ENCODE results near the gene CHRNE. TPM values are rescaled to one million over a fixed set of nuclear protein-coding genes. Genes with fewer than 3 reads are reported as not detected.
"Not testable (repeated sequence)": the region's sequence is repeated elsewhere in the genome, so short reads cannot be mapped to it uniquely, and the experiment has no call there.

CHRNE gene
- total RNA-seq, 2 experiments from 2014 or later = 0.25 to 0.42 TPM

- H3K27ac Mint-ChIP-seq = no peak overlapping the region
- CTCF ChIA-PET = interaction anchor here (0.9 kb wide), 1 partner anchor 17 kb away, joined by 4 read pairs; no protein-coding TSS in a partner anchor
- H3K36me3 Mint-ChIP-seq (ENCODE audit: low read depth) = peaks cover 23% of the 10 kb centered on the region
- POLR2A ChIA-PET = no interaction called here
- H3K4me3 Mint-ChIP-seq = no peak overlapping the region
- DNase-seq = no peak
- no peaks in the 10 kb centered on the region for H3K27me3 Mint-ChIP-seq
- H3K9me3 Mint-ChIP-seq = no peaks in the 10 kb centered on the region
- peaks cover 3% of the 10 kb centered on the region for H3K4me1 Mint-ChIP-seq
Measured at GRCh38 chr17:4891411-4892410, 11.2 kb downstream of the CHRNE start.

- CTCF ChIA-PET = no interaction called here
- H3K36me3 Mint-ChIP-seq (ENCODE audit: low read depth) = peaks cover 37% of the 10 kb centered on the region
- no peak for DNase-seq
Measured at GRCh38 chr17:4887581-4887980, 15.3 kb downstream of the CHRNE start.

GRCh38 chr17:4886830-4887229 lies 16.1 kb downstream of the CHRNE start:
- Mint-ChIP-seq H3K36me3 (ENCODE audit: low read depth) (peaks cover 40% of the 10 kb centered on the region), H3K27ac (peak overlapping the region; percentile 62), H3K27me3 (no peaks in the 10 kb centered on the region), H3K9me3 (no peaks in the 10 kb centered on the region), H3K4me1 (peaks cover 3% of the 10 kb centered on the region), H3K4me3 (no peak overlapping the region)
- CTCF ChIA-PET = interaction anchor here (1.3 kb wide), 1 partner anchor 22 kb away, joined by 5 read pairs; no protein-coding TSS in a partner anchor
- no peak for DNase-seq
- POLR2A ChIA-PET = no interaction called here

More at GRCh38 chr17:4887581-4887980, 15.3 kb downstream of the CHRNE start:
- Mint-ChIP-seq H3K27me3 (no peaks in the 10 kb centered on the region), H3K4me3 (no peak overlapping the region), H3K27ac (no peak overlapping the region), H3K4me1 (peaks cover 3% of the 10 kb centered on the region), H3K9me3 (no peaks in the 10 kb centered on the region)
- POLR2A ChIA-PET = no interaction called here

GRCh38 chr17:4884489-4884888 lies 18.4 kb downstream of the CHRNE start:
- Mint-ChIP-seq H3K27ac (no peak overlapping the region), H3K9me3 (no peaks in the 10 kb centered on the region), H3K36me3 (ENCODE audit: low read depth) (peaks cover 38% of the 10 kb centered on the region), H3K4me3 (no peak overlapping the region), H3K27me3 (no peaks in the 10 kb centered on the region), H3K4me1 (peaks cover 5% of the 10 kb centered on the region)
- DNase-seq = no peak
- POLR2A ChIA-PET = no interaction called here
- CTCF ChIA-PET = interaction anchor here (0.6 to 1.1 kb wide), 2 partner anchors 13 to 95 kb away, joined by 3 read pairs; no protein-coding TSS in a partner anchor

- DNase-seq = peak; percentile 75
- H3K4me3 Mint-ChIP-seq = no peak overlapping the region
- no peaks in the 10 kb centered on the region for H3K9me3 Mint-ChIP-seq
- H3K4me1 Mint-ChIP-seq = peaks cover 2% of the 10 kb centered on the region
- H3K27me3 Mint-ChIP-seq = no peaks in the 10 kb centered on the region
- ChIA-PET POLR2A (no interaction called here), CTCF (interaction anchor here (0.7 to 1.9 kb wide), 5 partner anchors 21 to 198 kb away, joined by 3 to 4 read pairs (median 3); no protein-coding TSS in a partner anchor)
- peaks cover 33% of the 10 kb centered on the region for H3K36me3 Mint-ChIP-seq (ENCODE audit: low read depth)
- H3K27ac Mint-ChIP-seq = no peak overlapping the region
Measured at GRCh38 chr17:4881761-4882555, 20.9 kb downstream of the CHRNE start.

- ChIA-PET POLR2A (no interaction called here), CTCF (interaction anchor here (0.7 to 1.9 kb wide), 5 partner anchors 20 to 199 kb away, joined by 3 to 4 read pairs (median 3); no protein-coding TSS in a partner anchor)
- no peak for DNase-seq
- Mint-ChIP-seq H3K36me3 (ENCODE audit: low read depth) (peaks cover 25% of the 10 kb centered on the region), H3K27me3 (no peaks in the 10 kb centered on the region), H3K9me3 (no peaks in the 10 kb centered on the region), H3K4me1 (peaks cover 2% of the 10 kb centered on the region), H3K4me3 (no peak overlapping the region), H3K27ac (no peak overlapping the region)
Measured at GRCh38 chr17:4880857-4881256, 22.0 kb downstream of the CHRNE start.

GRCh38 chr17:4879601-4880000 lies 23.3 kb downstream of the CHRNE start:
- ChIA-PET CTCF (interaction anchor here (1.4 kb wide), 1 partner anchor 90 kb away, joined by 3 read pairs; no protein-coding TSS in a partner anchor), POLR2A (no interaction called here)
- H3K4me3 Mint-ChIP-seq = no peak overlapping the region
- peaks cover 2% of the 10 kb centered on the region for H3K4me1 Mint-ChIP-seq
- no peaks in the 10 kb centered on the region for H3K27me3 Mint-ChIP-seq
- H3K27ac Mint-ChIP-seq = no peak overlapping the region
- DNase-seq = no peak
- peaks cover 13% of the 10 kb centered on the region for H3K36me3 Mint-ChIP-seq (ENCODE audit: low read depth)
- no peaks in the 10 kb centered on the region for H3K9me3 Mint-ChIP-seq

- ChIA-PET POLR2A (no interaction called here), CTCF (interaction anchor here (0.5 to 2.4 kb wide), 5 partner anchors 105 to 573 kb away, joined by 3 to 6 read pairs (median 3); partner anchors contain the start of gene ARRB2)
- no peaks in the 10 kb centered on the region for H3K27me3 Mint-ChIP-seq
- H3K9me3 Mint-ChIP-seq = no peaks in the 10 kb centered on the region
- no peak overlapping the region for H3K27ac Mint-ChIP-seq
- DNase-seq = no peak
- H3K4me1 Mint-ChIP-seq = peaks cover 5% of the 10 kb centered on the region
- H3K4me3 Mint-ChIP-seq = no peak overlapping the region
- peaks cover 8% of the 10 kb centered on the region for H3K36me3 Mint-ChIP-seq (ENCODE audit: low read depth)
Measured at GRCh38 chr17:4877089-4877488, 25.8 kb downstream of the CHRNE start.

- Mint-ChIP-seq H3K9me3 (no peaks in the 10 kb centered on the region), H3K27ac (no peak overlapping the region), H3K4me3 (no peak overlapping the region), H3K4me1 (peaks cover 5% of the 10 kb centered on the region), H3K27me3 (no peaks in the 10 kb centered on the region), H3K36me3 (ENCODE audit: low read depth) (peaks cover 5% of the 10 kb centered on the region)
- ChIA-PET POLR2A (no interaction called here), CTCF (no interaction called here)
- DNase-seq = no peak
Measured at GRCh38 chr17:4872786-4873185, 30.1 kb downstream of the CHRNE start.

- Mint-ChIP-seq H3K4me1 (peaks cover 5% of the 10 kb centered on the region), H3K27ac (no peak overlapping the region), H3K36me3 (ENCODE audit: low read depth) (peaks cover 5% of the 10 kb centered on the region), H3K27me3 (no peaks in the 10 kb centered on the region), H3K4me3 (no peak overlapping the region), H3K9me3 (no peaks in the 10 kb centered on the region)
- CTCF ChIA-PET = interaction anchor here (0.7 kb wide), 1 partner anchor 52 kb away, joined by 3 read pairs; no protein-coding TSS in a partner anchor
- no peak for DNase-seq
- POLR2A ChIA-PET = no interaction called here
Measured at GRCh38 chr17:4870855-4871254, 32.0 kb downstream of the CHRNE start.

GRCh38 chr17:4869058-4869998 lies 33.6 kb downstream of the CHRNE start:
- H3K36me3 Mint-ChIP-seq (ENCODE audit: low read depth); H3K27me3 Mint-ChIP-seq; H3K27ac Mint-ChIP-seq; H3K4me1 Mint-ChIP-seq; H3K4me3 Mint-ChIP-seq; H3K9me3 Mint-ChIP-seq; DNase-seq: not testable (repeated sequence)
- ChIA-PET POLR2A (interaction anchor here (0.6 kb wide), 1 partner anchor 11 kb away, joined by 5 read pairs; no protein-coding TSS in a partner anchor), CTCF (interaction anchor here (0.6 to 0.7 kb wide), 3 partner anchors 44 to 925 kb away, joined by 3 read pairs; no protein-coding TSS in a partner anchor)

GRCh38 chr17:4867535-4867934 lies 35.4 kb downstream of the CHRNE start:
- POLR2A ChIA-PET; H3K4me3 Mint-ChIP-seq; H3K27ac Mint-ChIP-seq; H3K4me1 Mint-ChIP-seq; CTCF ChIA-PET; DNase-seq; H3K36me3 Mint-ChIP-seq (ENCODE audit: low read depth); H3K27me3 Mint-ChIP-seq; H3K9me3 Mint-ChIP-seq: not testable (repeated sequence)

Measured in activated CD4-positive, alpha-beta T cell treated with anti-CD3 and anti-CD28 coated beads, Interleukin-2, amount 10 ng/mL, durations not matched to agents 7 days and 5 days (primary cell).